K562 (cell line): Measurements from ENCODE around the gene ZNF330. TPM values are rescaled to one million over a fixed set of nuclear protein-coding genes. Genes with fewer than 3 reads are reported as not detected.

Source experiments
- BRD9 ChIP-seq: fragments of 450-650 bp; IDR thresholded peaks from 2 replicates; pipeline ENCODE4 v1.6.1; 2018; ENCODE audit warnings: low read depth; ENCODE audit not compliant: partially characterized antibody
- CCAR2 ChIP-seq: fragments of 200-400 bp; formaldehyde crosslinking; IDR thresholded peaks from 2 replicates; pipeline ENCODE4 v1.6.1; 2017; ENCODE audit warnings: mild to moderate bottlenecking, low read depth, low read length
- COPS2 ChIP-seq: fragments of 450-650 bp; conservative IDR thresholded peaks from 2 replicates; pipeline ENCODE4 v1.6.1; 2016; ENCODE audit warnings: mild to moderate bottlenecking, moderate library complexity
- E2F3 ChIP-seq: fragments of 250-450 bp; sonication (Bioruptor Pico); IDR thresholded peaks from 2 replicates; pipeline ENCODE4 v1.4.0; 2020; ENCODE audit warnings: mild to moderate bottlenecking
- ETV5 ChIP-seq: sonication (generic); formaldehyde crosslinking; IDR thresholded peaks from 2 replicates; pipeline ENCODE4 v1.4.0; 2020; ENCODE audit warnings: low read depth, mild to moderate bottlenecking, missing genetic modification reagents
- FIP1L1 ChIP-seq: fragments of 200-400 bp; formaldehyde crosslinking; IDR thresholded peaks from 2 replicates; pipeline ENCODE4 v1.6.1; 2018; ENCODE audit warnings: mild to moderate bottlenecking, low read depth, low read length; ENCODE audit not compliant: poor library complexity, severe bottlenecking
- LARP7 ChIP-seq: fragments of 450-650 bp; IDR thresholded peaks from 2 replicates; pipeline ENCODE4 v1.6.1; 2016
- MECOM ChIP-seq: fragments of 250-450 bp; sonication (Bioruptor Pico); IDR thresholded peaks from 2 replicates; pipeline ENCODE4 v1.8.0; 2022; ENCODE audit warnings: inconsistent platforms
- NBN ChIP-seq: fragments of 450-650 bp; IDR thresholded peaks from 2 replicates; pipeline ENCODE4 v1.6.1; 2016; ENCODE audit warnings: low read depth, mild to moderate bottlenecking
- NELFE ChIP-seq: IDR thresholded peaks from 2 replicates; pipeline ENCODE4 v1.6.1; 2011; ENCODE audit warnings: mild to moderate bottlenecking; ENCODE audit not compliant: insufficient read depth, insufficient read length
- NFRKB ChIP-seq: fragments of 450-650 bp; IDR thresholded peaks from 2 replicates; pipeline ENCODE4 v1.6.1; 2016; ENCODE audit warnings: low read depth
- SMAD4 ChIP-seq: fragments of 250-450 bp; sonication (Bioruptor Pico); conservative IDR thresholded peaks from 2 replicates; pipeline ENCODE4 v1.8.0; 2021; ENCODE audit warnings: inconsistent platforms, mild to moderate bottlenecking, moderate library complexity
- U2AF2 ChIP-seq: fragments of 200-400 bp; formaldehyde crosslinking; optimal IDR thresholded peaks from 2 replicates; pipeline ENCODE3; 2017; ENCODE audit warnings: low read depth, mild to moderate bottlenecking, low read length
- ZC3H8 ChIP-seq: fragments of 450-650 bp; IDR thresholded peaks from 2 replicates; pipeline ENCODE4 v1.6.1; 2017
- ZNF133 ChIP-seq: fragments of 250-450 bp; sonication (Bioruptor Pico); IDR thresholded peaks from 2 replicates; pipeline ENCODE4 v1.4.0; 2020; ENCODE audit warnings: mild to moderate bottlenecking
- ZNF165 ChIP-seq: fragments of 250-450 bp; sonication (Bioruptor Pico); IDR thresholded peaks from 2 replicates; pipeline ENCODE4 v1.4.0; 2020; ENCODE audit warnings: borderline replicate concordance
- polyA plus RNA-seq, 8 experiments: library from polyadenylated mRNA; depleted of rRNA in 4 of 8; stranded (reverse) in 5 of 8; unstranded in 3 of 8; fragments of >200 nt; fragmentation: Nextera tagmentation in 2 of 8; fragmentation: Illumina TruSeq in 1 of 8; extraction: Ambion mirVana in 2 of 8; extraction: Trizol in 1 of 8; gene quantifications; 2 replicates each; pipeline versions ENCODE4 v1.2.1 to v1.2.3, GENCODE V29; 2011 to 2014; ENCODE audit warnings: inconsistent platforms in 1 of 8, missing spikeins in 1 of 8
- total RNA-seq, 7 experiments: library from RNA; depleted of rRNA in 6 of 7; stranded (reverse); fragments of >200 nt in 6 of 7; fragmentation: Illumina TruSeq in 2 of 7; extraction: Trizol in 2 of 7; gene quantifications; 2 replicates each; pipeline versions ENCODE4 v1.2.1 to v1.2.3, GENCODE V29; 2011 to 2021; ENCODE audit warnings: low replicate concordance in 1 of 7
- TF ChIP-seq, protein P1 (sequence below): fragments of 250-450 bp; sonication (Bioruptor Pico); IDR thresholded peaks from 2 replicates; pipeline ENCODE4 v1.5.0; 2020; ENCODE audit warnings: mild to moderate bottlenecking, borderline replicate concordance
- TF ChIP-seq, protein P2 (sequence below), 2 experiments: fragments of 450-650 bp in 1 of 2; IDR thresholded peaks; 2 replicates each; pipeline ENCODE4 v1.6.1; 2011 to 2017; ENCODE audit warnings: low read depth in 2 of 2, antibody characterized with exemption in 1 of 2, borderline replicate concordance in 1 of 2, low read length in 1 of 2, mild to moderate bottlenecking in 1 of 2, mixed read lengths in 1 of 2; ENCODE audit not compliant: control insufficient read depth in 1 of 2
- TF ChIP-seq, protein P3 (sequence below): IDR thresholded peaks from 2 replicates; pipeline ENCODE4 v1.6.1; 2012; ENCODE audit warnings: low read depth, low read length, improper control_type of control experiment, borderline replicate concordance
- TF ChIP-seq, protein P4 (sequence below): fragments of 450-650 bp; formaldehyde crosslinking; IDR thresholded peaks from 2 replicates; pipeline ENCODE4 v1.4.0; 2020; ENCODE audit warnings: mild to moderate bottlenecking

The ZNF330 gene
- total and polyA plus RNA-seq, 9 of the 15 experiments (the other 6 are each of a cell fraction or from before 2014, with no cell fraction given) = 70.0 to 115 (median 92.0) TPM

DNA sequence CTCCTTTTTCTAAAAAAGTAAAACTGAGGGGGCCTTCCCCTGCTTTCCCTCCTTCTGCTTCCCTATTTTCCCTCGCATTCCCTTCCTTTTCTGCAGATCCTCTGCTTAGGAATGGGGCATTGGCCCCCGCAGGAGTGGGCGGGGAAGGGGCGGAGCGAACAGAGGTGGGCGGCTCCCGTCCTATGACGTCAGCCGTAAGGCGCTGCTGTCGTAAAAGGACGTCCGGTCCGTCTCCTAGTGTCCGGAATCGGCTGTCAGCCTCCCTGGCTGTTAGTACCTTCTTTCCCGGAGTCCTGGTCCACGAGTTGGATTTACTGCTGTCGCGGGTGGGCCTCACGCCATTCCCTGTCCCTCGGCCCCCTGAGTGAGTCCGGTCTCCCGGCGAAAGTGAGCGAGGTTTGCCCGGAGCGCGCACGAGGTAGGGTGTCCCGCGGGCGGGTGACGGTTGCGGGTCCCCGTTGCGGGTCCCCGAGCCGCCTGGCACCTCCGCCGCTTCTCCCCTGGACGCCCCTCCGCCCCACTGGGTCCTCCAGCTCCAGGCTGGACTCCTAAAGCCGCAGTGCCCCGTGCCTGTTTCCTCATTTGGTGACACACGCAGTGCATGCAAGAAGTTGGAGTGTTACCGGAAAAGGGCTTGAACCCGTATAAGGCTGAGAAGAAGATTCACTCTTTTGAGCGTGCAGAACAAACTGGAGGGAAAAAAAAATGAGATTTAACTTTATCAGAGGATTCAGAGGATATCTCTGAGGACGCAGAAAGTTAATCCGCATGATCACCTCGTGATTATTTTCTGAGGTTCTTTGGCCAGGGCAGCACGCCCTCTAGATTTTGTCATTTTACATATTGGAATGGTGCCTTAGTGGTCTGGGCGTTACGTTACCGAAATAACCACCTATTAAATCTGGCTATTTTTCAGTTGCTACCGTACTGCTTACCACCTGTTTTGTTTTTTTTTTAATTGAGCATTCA, at the start of gene ZNF330 (continued):
- TF ChIP-seq, protein P1, sequence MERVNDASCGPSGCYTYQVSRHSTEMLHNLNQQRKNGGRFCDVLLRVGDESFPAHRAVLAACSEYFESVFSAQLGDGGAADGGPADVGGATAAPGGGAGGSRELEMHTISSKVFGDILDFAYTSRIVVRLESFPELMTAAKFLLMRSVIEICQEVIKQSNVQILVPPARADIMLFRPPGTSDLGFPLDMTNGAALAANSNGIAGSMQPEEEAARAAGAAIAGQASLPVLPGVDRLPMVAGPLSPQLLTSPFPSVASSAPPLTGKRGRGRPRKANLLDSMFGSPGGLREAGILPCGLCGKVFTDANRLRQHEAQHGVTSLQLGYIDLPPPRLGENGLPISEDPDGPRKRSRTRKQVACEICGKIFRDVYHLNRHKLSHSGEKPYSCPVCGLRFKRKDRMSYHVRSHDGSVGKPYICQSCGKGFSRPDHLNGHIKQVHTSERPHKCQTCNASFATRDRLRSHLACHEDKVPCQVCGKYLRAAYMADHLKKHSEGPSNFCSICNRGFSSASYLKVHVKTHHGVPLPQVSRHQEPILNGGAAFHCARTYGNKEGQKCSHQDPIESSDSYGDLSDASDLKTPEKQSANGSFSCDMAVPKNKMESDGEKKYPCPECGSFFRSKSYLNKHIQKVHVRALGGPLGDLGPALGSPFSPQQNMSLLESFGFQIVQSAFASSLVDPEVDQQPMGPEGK (CRISPR knock-in tag) = no peak
- TF ChIP-seq ZNF165 (no peak), NELFE (no peak), ETV5 (CRISPR knock-in tag) (peak; percentile 69; the same call in 1 of the 2 replicates), MECOM (no peak), U2AF2 (no peak), ZC3H8 (no peak), BRD9 (peak; percentile 29), NFRKB (no peak), SMAD4 (CRISPR knock-in tag) (no peak), CCAR2 (no peak), FIP1L1 (no peak), LARP7 (no peak), ZNF133 (no peak), NBN (no peak), E2F3 (CRISPR knock-in tag) (no peak), COPS2 (no peak)
- TF ChIP-seq, protein P2, sequence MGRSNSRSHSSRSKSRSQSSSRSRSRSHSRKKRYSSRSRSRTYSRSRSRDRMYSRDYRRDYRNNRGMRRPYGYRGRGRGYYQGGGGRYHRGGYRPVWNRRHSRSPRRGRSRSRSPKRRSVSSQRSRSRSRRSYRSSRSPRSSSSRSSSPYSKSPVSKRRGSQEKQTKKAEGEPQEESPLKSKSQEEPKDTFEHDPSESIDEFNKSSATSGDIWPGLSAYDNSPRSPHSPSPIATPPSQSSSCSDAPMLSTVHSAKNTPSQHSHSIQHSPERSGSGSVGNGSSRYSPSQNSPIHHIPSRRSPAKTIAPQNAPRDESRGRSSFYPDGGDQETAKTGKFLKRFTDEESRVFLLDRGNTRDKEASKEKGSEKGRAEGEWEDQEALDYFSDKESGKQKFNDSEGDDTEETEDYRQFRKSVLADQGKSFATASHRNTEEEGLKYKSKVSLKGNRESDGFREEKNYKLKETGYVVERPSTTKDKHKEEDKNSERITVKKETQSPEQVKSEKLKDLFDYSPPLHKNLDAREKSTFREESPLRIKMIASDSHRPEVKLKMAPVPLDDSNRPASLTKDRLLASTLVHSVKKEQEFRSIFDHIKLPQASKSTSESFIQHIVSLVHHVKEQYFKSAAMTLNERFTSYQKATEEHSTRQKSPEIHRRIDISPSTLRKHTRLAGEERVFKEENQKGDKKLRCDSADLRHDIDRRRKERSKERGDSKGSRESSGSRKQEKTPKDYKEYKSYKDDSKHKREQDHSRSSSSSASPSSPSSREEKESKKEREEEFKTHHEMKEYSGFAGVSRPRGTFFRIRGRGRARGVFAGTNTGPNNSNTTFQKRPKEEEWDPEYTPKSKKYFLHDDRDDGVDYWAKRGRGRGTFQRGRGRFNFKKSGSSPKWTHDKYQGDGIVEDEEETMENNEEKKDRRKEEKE (IDR thresholded peaks at IDR 0.05; ENCODE audit: borderline replicate concordance in 1 of 2, control insufficient read depth in 1 of 2, low read depth in 2 of 2, low read length in 1 of 2) = no peak
- TF ChIP-seq, protein P3, sequence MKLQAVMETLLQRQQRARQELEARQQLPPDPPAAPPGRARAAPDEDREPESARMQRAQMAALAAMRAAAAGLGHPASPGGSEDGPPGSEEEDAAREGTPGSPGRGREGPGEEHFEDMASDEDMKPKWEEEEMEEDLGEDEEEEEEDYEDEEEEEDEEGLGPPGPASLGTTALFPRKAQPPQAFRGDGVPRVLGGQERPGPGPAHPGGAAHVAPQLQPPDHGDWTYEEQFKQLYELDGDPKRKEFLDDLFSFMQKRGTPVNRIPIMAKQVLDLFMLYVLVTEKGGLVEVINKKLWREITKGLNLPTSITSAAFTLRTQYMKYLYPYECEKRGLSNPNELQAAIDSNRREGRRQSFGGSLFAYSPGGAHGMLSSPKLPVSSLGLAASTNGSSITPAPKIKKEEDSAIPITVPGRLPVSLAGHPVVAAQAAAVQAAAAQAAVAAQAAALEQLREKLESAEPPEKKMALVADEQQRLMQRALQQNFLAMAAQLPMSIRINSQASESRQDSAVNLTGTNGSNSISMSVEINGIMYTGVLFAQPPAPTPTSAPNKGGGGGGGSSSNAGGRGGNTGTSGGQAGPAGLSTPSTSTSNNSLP = no peak
- TF ChIP-seq, protein P4, sequence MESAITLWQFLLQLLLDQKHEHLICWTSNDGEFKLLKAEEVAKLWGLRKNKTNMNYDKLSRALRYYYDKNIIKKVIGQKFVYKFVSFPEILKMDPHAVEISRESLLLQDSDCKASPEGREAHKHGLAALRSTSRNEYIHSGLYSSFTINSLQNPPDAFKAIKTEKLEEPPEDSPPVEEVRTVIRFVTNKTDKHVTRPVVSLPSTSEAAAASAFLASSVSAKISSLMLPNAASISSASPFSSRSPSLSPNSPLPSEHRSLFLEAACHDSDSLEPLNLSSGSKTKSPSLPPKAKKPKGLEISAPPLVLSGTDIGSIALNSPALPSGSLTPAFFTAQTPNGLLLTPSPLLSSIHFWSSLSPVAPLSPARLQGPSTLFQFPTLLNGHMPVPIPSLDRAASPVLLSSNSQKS (CRISPR knock-in tag) = no peak
